Measurements from ENCODE around the gene WDR45. TPM values are rescaled to one million over a fixed set of nuclear protein-coding genes. Genes with fewer than 3 reads are reported as not detected.

The WDR45 gene
- total and polyA plus RNA-seq, 10 of the 15 experiments (the other 5 are each of a cell fraction or from before 2014, with no cell fraction given): 5.9 to 30.9 (median 20.6) TPM

GRCh38 chrX:49077941-49078340 lies 1.7 kb downstream of the WDR45 start:
- no peak for ATAC-seq
- intact Hi-C loops (cut with micrococcal nuclease; ENCODE audit: unreplicated experiment) (no loop called here), in situ Hi-C loops (cut with MboI) (no loop called here)
- no peak overlapping the region for H3K9ac ChIP-seq (ENCODE audit: control insufficient read depth, insufficient read depth, low read length)
- no peak overlapping the region for H3K4me2 ChIP-seq (ENCODE audit: control insufficient read depth, insufficient read depth)
- WGBS (ENCODE audit: insufficient coverage, insufficient replicate concordance, low lambda C conversion rate, missing lambda C conversion rate): 59% methylated on average over 4 of the region's 5 CpGs
- no peak overlapping the region for H2AFZ ChIP-seq (ENCODE audit: control insufficient read depth, low read depth, low read length)
- no peak overlapping the region for H3K4me3 ChIP-seq
- CTCF ChIA-PET: no interaction called here
- RAD21 ChIA-PET (ENCODE audit: unreplicated experiment): no interaction called here
- H3K36me3 ChIP-seq (ENCODE audit: control insufficient read depth in 2 of 2, insufficient read depth in 2 of 2, low read length in 1 of 2): no peaks in the 10 kb centered on the region; a peak in 1 of 4 replicates
- H3K4me1 ChIP-seq (ENCODE audit: control insufficient read depth, insufficient read depth, low read length): no peaks in the 10 kb centered on the region
- no peaks in the 10 kb centered on the region; the same call in 1 of the 2 replicates for H3K79me2 ChIP-seq (ENCODE audit: control insufficient read depth, insufficient read depth, low read length)
- no peak overlapping the region for H3K27ac ChIP-seq (ENCODE audit: control insufficient read depth, insufficient read depth)
- POLR2A ChIA-PET: no interaction called here
- BruUV-seq (replicated peaks): no TSS peak
- no peak for FAIRE-seq
- SMC1A ChIA-PET (ENCODE audit: uncharacterized antibody, unreplicated experiment): no interaction called here
- no peak for DNase-seq (ENCODE audit: low read depth, low spot score)
- H3K9me3 ChIP-seq (replicated peaks; ENCODE audit: control insufficient read depth, insufficient read depth, low read length): peaks cover 2% of the 10 kb centered on the region; the same call in 1 of the 3 replicates
- H3K27me3 ChIP-seq (replicated peaks in 1 of 2; ENCODE audit: control insufficient read depth in 2 of 2, insufficient read depth in 2 of 2, low read length in 1 of 2): no peaks in the 10 kb centered on the region
- H4K20me1 ChIP-seq (ENCODE audit: control insufficient read depth, insufficient read depth): no peaks in the 10 kb centered on the region
- TF ChIP-seq NR2C2 (IDR thresholded peaks at IDR 0.05; ENCODE audit: borderline replicate concordance, control insufficient read depth, insufficient read length, low read depth): no peak
- TF ChIP-seq KLF5 (IDR thresholded peaks at IDR 0.05; ENCODE audit: partially characterized antibody): no peak
- no peak for TF ChIP-seq ZNF687 (IDR thresholded peaks at IDR 0.05)
- TF ChIP-seq, protein P1, sequence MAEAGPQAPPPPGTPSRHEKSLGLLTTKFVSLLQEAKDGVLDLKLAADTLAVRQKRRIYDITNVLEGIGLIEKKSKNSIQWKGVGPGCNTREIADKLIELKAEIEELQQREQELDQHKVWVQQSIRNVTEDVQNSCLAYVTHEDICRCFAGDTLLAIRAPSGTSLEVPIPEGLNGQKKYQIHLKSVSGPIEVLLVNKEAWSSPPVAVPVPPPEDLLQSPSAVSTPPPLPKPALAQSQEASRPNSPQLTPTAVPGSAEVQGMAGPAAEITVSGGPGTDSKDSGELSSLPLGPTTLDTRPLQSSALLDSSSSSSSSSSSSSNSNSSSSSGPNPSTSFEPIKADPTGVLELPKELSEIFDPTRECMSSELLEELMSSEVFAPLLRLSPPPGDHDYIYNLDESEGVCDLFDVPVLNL (IDR thresholded peaks at IDR 0.05; ENCODE audit: low read depth, low read length): no peak
- TF ChIP-seq, protein P2, sequence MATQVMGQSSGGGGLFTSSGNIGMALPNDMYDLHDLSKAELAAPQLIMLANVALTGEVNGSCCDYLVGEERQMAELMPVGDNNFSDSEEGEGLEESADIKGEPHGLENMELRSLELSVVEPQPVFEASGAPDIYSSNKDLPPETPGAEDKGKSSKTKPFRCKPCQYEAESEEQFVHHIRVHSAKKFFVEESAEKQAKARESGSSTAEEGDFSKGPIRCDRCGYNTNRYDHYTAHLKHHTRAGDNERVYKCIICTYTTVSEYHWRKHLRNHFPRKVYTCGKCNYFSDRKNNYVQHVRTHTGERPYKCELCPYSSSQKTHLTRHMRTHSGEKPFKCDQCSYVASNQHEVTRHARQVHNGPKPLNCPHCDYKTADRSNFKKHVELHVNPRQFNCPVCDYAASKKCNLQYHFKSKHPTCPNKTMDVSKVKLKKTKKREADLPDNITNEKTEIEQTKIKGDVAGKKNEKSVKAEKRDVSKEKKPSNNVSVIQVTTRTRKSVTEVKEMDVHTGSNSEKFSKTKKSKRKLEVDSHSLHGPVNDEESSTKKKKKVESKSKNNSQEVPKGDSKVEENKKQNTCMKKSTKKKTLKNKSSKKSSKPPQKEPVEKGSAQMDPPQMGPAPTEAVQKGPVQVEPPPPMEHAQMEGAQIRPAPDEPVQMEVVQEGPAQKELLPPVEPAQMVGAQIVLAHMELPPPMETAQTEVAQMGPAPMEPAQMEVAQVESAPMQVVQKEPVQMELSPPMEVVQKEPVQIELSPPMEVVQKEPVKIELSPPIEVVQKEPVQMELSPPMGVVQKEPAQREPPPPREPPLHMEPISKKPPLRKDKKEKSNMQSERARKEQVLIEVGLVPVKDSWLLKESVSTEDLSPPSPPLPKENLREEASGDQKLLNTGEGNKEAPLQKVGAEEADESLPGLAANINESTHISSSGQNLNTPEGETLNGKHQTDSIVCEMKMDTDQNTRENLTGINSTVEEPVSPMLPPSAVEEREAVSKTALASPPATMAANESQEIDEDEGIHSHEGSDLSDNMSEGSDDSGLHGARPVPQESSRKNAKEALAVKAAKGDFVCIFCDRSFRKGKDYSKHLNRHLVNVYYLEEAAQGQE (IDR thresholded peaks at IDR 0.05; ENCODE audit: low read depth, low read length): no peak
- no peak for TF ChIP-seq RELA (IDR thresholded peaks at IDR 0.05; ENCODE audit: borderline replicate concordance, partially characterized antibody)
- TF ChIP-seq NFYB (IDR thresholded peaks at IDR 0.05; ENCODE audit: insufficient read depth, low read depth, low read length): no peak
- TF ChIP-seq SP1 (IDR thresholded peaks at IDR 0.05; ENCODE audit: low read depth, low read length): no peak
- TF ChIP-seq ZNF274 (IDR thresholded peaks at IDR 0.05; ENCODE audit: insufficient read depth, insufficient read length): no peak
- no peak for TF ChIP-seq EED (IDR thresholded peaks at IDR 0.05; ENCODE audit: low read depth)
- no peak for TF ChIP-seq SUZ12 (IDR thresholded peaks at IDR 0.05; ENCODE audit: unreplicated experiment)
- no peak for TF ChIP-seq SUPT20H (IDR thresholded peaks at IDR 0.05; ENCODE audit: borderline replicate concordance, control insufficient read depth, low read depth, low read length)
- TF ChIP-seq SRF (IDR thresholded peaks at IDR 0.05; ENCODE audit: low read depth in 2 of 2, low read length in 2 of 2): no peak
- no peak for TF ChIP-seq CBX5 (IDR thresholded peaks at IDR 0.05; ENCODE audit: low read depth)
- no peak for TF ChIP-seq BRCA1 (IDR thresholded peaks at IDR 0.05; ENCODE audit: low read depth, low read length)
- no peak for TF ChIP-seq SIN3A (IDR thresholded peaks at IDR 0.05; ENCODE audit: low read depth, low read length)
- TF ChIP-seq POLR2A (IDR thresholded peaks at IDR 0.05; ENCODE audit: low read depth, low read length): no peak
- no peak for TF ChIP-seq MYC (IDR thresholded peaks at IDR 0.05; ENCODE audit: insufficient read depth, insufficient read length, insufficient replicate concordance, low read length, severe bottlenecking)

Measured in GM12878 (cell line).